NCI-H82 (cell line): ENCODE data around the gene MINDY3.
"Not testable (repeated sequence)": the region's sequence is repeated elsewhere in the genome, so short reads cannot be mapped to it uniquely, and the experiment has no call there.

ENCODE experiments used
- DNase-seq: peaks from one replicate; lab custom pipeline; 2025; lab: John Stamatoyannopoulos, UW

Gene MINDY3

GRCh38 chr10:15856328-15857015, 3.8 kb downstream of the MINDY3 start:
- DNase-seq, result no peak

- DNase-seq, result no peak
Observed at GRCh38 chr10:15853800-15854199, 6.5 kb downstream of the MINDY3 start.

- no peak for DNase-seq
Observed at GRCh38 chr10:15852111-15852557, 8.2 kb downstream of the MINDY3 start.

- not testable (repeated sequence) for DNase-seq
Observed at GRCh38 chr10:15850337-15850978, 9.8 kb downstream of the MINDY3 start.

- no peak for DNase-seq
Observed at GRCh38 chr10:15849316-15849715, 11.0 kb downstream of the MINDY3 start.

- DNase-seq, result no peak
Observed at GRCh38 chr10:15847481-15847880, 12.8 kb downstream of the MINDY3 start.

- no peak for DNase-seq
Observed at GRCh38 chr10:15844517-15844916, 15.8 kb downstream of the MINDY3 start.

GRCh38 chr10:15843695-15844094, 16.6 kb downstream of the MINDY3 start:
- no peak for DNase-seq

- DNase-seq, result no peak
Observed at GRCh38 chr10:15842556-15843169, 17.6 kb downstream of the MINDY3 start.

GRCh38 chr10:15841696-15842095, 18.6 kb downstream of the MINDY3 start:
- DNase-seq, result peak; percentile 85

- no peak for DNase-seq
Observed at GRCh38 chr10:15836807-15837206, 23.5 kb downstream of the MINDY3 start.

- peak; percentile 11 for DNase-seq
Observed at GRCh38 chr10:15829495-15829894, 30.8 kb downstream of the MINDY3 start.

- peak; percentile 1 for DNase-seq
Observed at GRCh38 chr10:15824498-15824897, 35.8 kb downstream of the MINDY3 start.

- no peak for DNase-seq
Observed at GRCh38 chr10:15822131-15822530, 38.2 kb downstream of the MINDY3 start.

GRCh38 chr10:15821046-15821683, 39.1 kb downstream of the MINDY3 start:
- no peak for DNase-seq

GRCh38 chr10:15817409-15818046, 42.8 kb downstream of the MINDY3 start:
- DNase-seq, result no peak

- no peak for DNase-seq
Observed at GRCh38 chr10:15815242-15815885, 44.9 kb downstream of the MINDY3 start.

- no peak for DNase-seq
Observed at GRCh38 chr10:15814565-15814964, 45.7 kb downstream of the MINDY3 start.

GRCh38 chr10:15813415-15813814, 46.9 kb downstream of the MINDY3 start:
- DNase-seq, result peak; percentile 1

- peak; percentile 3 for DNase-seq
Observed at GRCh38 chr10:15809450-15809849, 50.9 kb downstream of the MINDY3 start.

- no peak for DNase-seq
Observed at GRCh38 chr10:15808204-15808797, 52.0 kb downstream of the MINDY3 start.
